ENCODE results near the gene TMUB2.
A peak's percentile ranks its signal among the peaks of the same experiment; 100 is the strongest.
"Not testable (repeated sequence)": the region's sequence is repeated elsewhere in the genome, so short reads cannot be mapped to it uniquely, and the experiment has no call there.

TMUB2 gene

GRCh38 chr17:44186307-44187130 is at the start of gene TMUB2:
Gene TMUB2, plus strand, starts transcription at chr17:44186972. Its CDS starts 737 bp downstream, at chr17:44187709.
- H3K9me3 Mint-ChIP-seq = no peaks in the 10 kb centered on the region
- H3K36me3 Mint-ChIP-seq = peaks cover 27% of the 10 kb centered on the region
- peak; percentile 97 for ATAC-seq
- H3K4me3 Mint-ChIP-seq = peak within 1 kb of the TSS; percentile 97
- no peaks in the 10 kb centered on the region for H3K27me3 Mint-ChIP-seq
- peak within 1 kb of the TSS; percentile 90 for H3K27ac Mint-ChIP-seq
- peaks cover 46% of the 10 kb centered on the region for H3K4me1 Mint-ChIP-seq

GRCh38 chr17:44137891-44138709 is 48.7 kb upstream of the TMUB2 start:
- Mint-ChIP-seq H3K9me3 (no peaks in the 10 kb centered on the region), H3K4me3 (peak overlapping the region; percentile 23), H3K27ac (no peak overlapping the region), H3K27me3 (peaks cover 17% of the 10 kb centered on the region), H3K36me3 (no peaks in the 10 kb centered on the region), H3K4me1 (peaks cover 15% of the 10 kb centered on the region)
- ATAC-seq = peak; percentile 51

- H3K27ac Mint-ChIP-seq, H3K9me3 Mint-ChIP-seq, ATAC-seq, H3K4me1 Mint-ChIP-seq, H3K27me3 Mint-ChIP-seq, H3K36me3 Mint-ChIP-seq: not testable (repeated sequence)
- peak overlapping the region; percentile 28 for H3K4me3 Mint-ChIP-seq
These were observed 42.9 kb upstream of the TMUB2 start for GRCh38 chr17:44143921-44144320.

- H3K36me3 Mint-ChIP-seq = peaks cover 5% of the 10 kb centered on the region
- H3K4me1 Mint-ChIP-seq = peaks cover 5% of the 10 kb centered on the region
- no peak for ATAC-seq
- H3K27ac Mint-ChIP-seq = no peak overlapping the region
- no peaks in the 10 kb centered on the region for H3K9me3 Mint-ChIP-seq
- no peaks in the 10 kb centered on the region for H3K27me3 Mint-ChIP-seq
- no peak overlapping the region for H3K4me3 Mint-ChIP-seq
These were observed 41.6 kb upstream of the TMUB2 start for GRCh38 chr17:44144966-44145739.

- Mint-ChIP-seq H3K27ac (no peak overlapping the region), H3K9me3 (no peaks in the 10 kb centered on the region), H3K4me1 (no peaks in the 10 kb centered on the region), H3K27me3 (no peaks in the 10 kb centered on the region), H3K4me3 (no peak overlapping the region), H3K36me3 (peaks cover 5% of the 10 kb centered on the region)
- ATAC-seq = no peak
These were observed 40.1 kb upstream of the TMUB2 start for GRCh38 chr17:44146375-44147346.

- Mint-ChIP-seq H3K4me1 (no peaks in the 10 kb centered on the region), H3K27me3 (no peaks in the 10 kb centered on the region), H3K36me3 (peaks cover 5% of the 10 kb centered on the region), H3K9me3 (no peaks in the 10 kb centered on the region), H3K27ac (no peak overlapping the region), H3K4me3 (no peak overlapping the region)
- no peak for ATAC-seq
These were observed 39.0 kb upstream of the TMUB2 start for GRCh38 chr17:44147812-44148211.

- not testable (repeated sequence) for H3K4me3 Mint-ChIP-seq, H3K9me3 Mint-ChIP-seq, H3K27me3 Mint-ChIP-seq, H3K36me3 Mint-ChIP-seq, H3K27ac Mint-ChIP-seq, H3K4me1 Mint-ChIP-seq, ATAC-seq
These were observed 37.7 kb upstream of the TMUB2 start for GRCh38 chr17:44149066-44149465.

- no peak for ATAC-seq
- Mint-ChIP-seq H3K9me3 (no peaks in the 10 kb centered on the region), H3K4me1 (no peaks in the 10 kb centered on the region), H3K27me3 (no peaks in the 10 kb centered on the region), H3K27ac (no peak overlapping the region), H3K4me3 (no peak overlapping the region), H3K36me3 (peaks cover 5% of the 10 kb centered on the region)
These were observed 36.9 kb upstream of the TMUB2 start for GRCh38 chr17:44149750-44150329.

- Mint-ChIP-seq H3K27me3 (no peaks in the 10 kb centered on the region), H3K27ac (no peak overlapping the region), H3K9me3 (no peaks in the 10 kb centered on the region), H3K4me3 (no peak overlapping the region), H3K36me3 (no peaks in the 10 kb centered on the region), H3K4me1 (no peaks in the 10 kb centered on the region)
- ATAC-seq = no peak
These were observed 33.9 kb upstream of the TMUB2 start for GRCh38 chr17:44152875-44153274.

- no peak for ATAC-seq
- no peak overlapping the region for H3K27ac Mint-ChIP-seq
- H3K27me3 Mint-ChIP-seq = no peaks in the 10 kb centered on the region
These were observed 31.3 kb upstream of the TMUB2 start for GRCh38 chr17:44155488-44155887.

GRCh38 chr17:44159519-44160210 is 27.1 kb upstream of the TMUB2 start:
- no peak overlapping the region for H3K4me3 Mint-ChIP-seq

More at GRCh38 chr17:44155488-44155887, 31.3 kb upstream of the TMUB2 start:
- no peaks in the 10 kb centered on the region for H3K9me3 Mint-ChIP-seq
- H3K4me1 Mint-ChIP-seq = peaks cover 5% of the 10 kb centered on the region
- no peak overlapping the region for H3K4me3 Mint-ChIP-seq
- H3K36me3 Mint-ChIP-seq = no peaks in the 10 kb centered on the region

GRCh38 chr17:44164476-44164875 is 22.3 kb upstream of the TMUB2 start:
- peaks cover 13% of the 10 kb centered on the region for H3K4me1 Mint-ChIP-seq
- no peak overlapping the region for H3K27ac Mint-ChIP-seq
- no peak overlapping the region for H3K4me3 Mint-ChIP-seq

More at GRCh38 chr17:44159519-44160210, 27.1 kb upstream of the TMUB2 start:
- Mint-ChIP-seq H3K36me3 (no peaks in the 10 kb centered on the region), H3K27me3 (no peaks in the 10 kb centered on the region), H3K9me3 (no peaks in the 10 kb centered on the region), H3K4me1 (peaks cover 5% of the 10 kb centered on the region), H3K27ac (no peak overlapping the region)
- ATAC-seq = peak; percentile 53

GRCh38 chr17:44167181-44167861 is 19.5 kb upstream of the TMUB2 start:
- Mint-ChIP-seq H3K27ac (no peak overlapping the region), H3K4me1 (peaks cover 21% of the 10 kb centered on the region), H3K9me3 (no peaks in the 10 kb centered on the region), H3K27me3 (no peaks in the 10 kb centered on the region), H3K4me3 (no peak overlapping the region), H3K36me3 (no peaks in the 10 kb centered on the region)
- ATAC-seq = no peak

More at GRCh38 chr17:44164476-44164875, 22.3 kb upstream of the TMUB2 start:
- Mint-ChIP-seq H3K27me3 (no peaks in the 10 kb centered on the region), H3K36me3 (no peaks in the 10 kb centered on the region), H3K9me3 (no peaks in the 10 kb centered on the region)
- ATAC-seq = no peak

Data from stimulated activated memory B cell treated with anti-CD40 and anti-IgM and Interleukin-4, amounts not matched to agents 10 μg/mL and 1 μg/mL and 100 μg/mL, for 72 hours (primary cell).